OCI-LY3 (cell line): Measurements from ENCODE around the gene RNF13.
A peak's percentile ranks its signal among the peaks of the same experiment; 100 is the strongest.
"Not testable (repeated sequence)": the region's sequence is repeated elsewhere in the genome, so short reads cannot be mapped to it uniquely, and the experiment has no call there.

Source experiments
- H2AFZ ChIP-seq: fragments of 200-600, 300-600 bp; shearing (Covaris generic); 2 replicates; pipeline ENCODE4 v1.6.0; 2014; ENCODE audit warnings: antibody characterized with exemption, low read depth, low read length
- H3K27ac ChIP-seq: fragments of 200-600, 300-600 bp; sonication (generic); 2 replicates; pipeline ENCODE4 v1.5.1; 2014; ENCODE audit warnings: mild to moderate bottlenecking, low read length, moderate library complexity, mixed read lengths
- H3K27me3 ChIP-seq: fragments of 200-600, 300-600 bp; sonication (generic); 2 replicates; pipeline ENCODE4 v1.6.1; 2014; ENCODE audit warnings: low read depth, low read length, mixed read lengths
- H3K36me3 ChIP-seq: fragments of 200-600, 300-600 bp; sonication (generic); replicated peaks from 2 replicates; pipeline ENCODE3; 2014; ENCODE audit warnings: low read depth, low read length, mixed read lengths
- H3K4me1 ChIP-seq: fragments of 300-600, 200-600 bp; sonication (generic); 2 replicates; pipeline ENCODE4 v1.6.1; 2014; ENCODE audit warnings: low read length, mixed read lengths
- H3K4me2 ChIP-seq: fragments of 200-600, 300-600 bp; sonication (generic); 2 replicates; pipeline ENCODE4 v1.6.1; 2014; ENCODE audit warnings: low read length, mixed read lengths
- H3K4me3 ChIP-seq: fragments of 300-600, 200-600 bp; sonication (generic); 2 replicates; pipeline ENCODE4 v1.5.1; 2014; ENCODE audit warnings: antibody characterized with exemption, mild to moderate bottlenecking, low read length, moderate library complexity
- H3K79me2 ChIP-seq: fragments of 300-600, 200-600 bp; shearing (Covaris generic); 2 replicates; pipeline ENCODE4 v1.6.1; 2014; ENCODE audit warnings: mild to moderate bottlenecking, low read length, mixed read lengths
- H3K9ac ChIP-seq: fragments of 300-600, 200-600 bp; shearing (Covaris generic); 2 replicates; pipeline ENCODE4 v1.6.0; 2014; ENCODE audit warnings: mild to moderate bottlenecking, low read length, moderate library complexity
- H3K9me3 ChIP-seq: fragments of 200-600, 300-600 bp; shearing (Covaris generic); 2 replicates; pipeline ENCODE4 v1.6.1; 2014; ENCODE audit warnings: low read length, mixed read lengths; ENCODE audit not compliant: insufficient read depth
- H4K20me1 ChIP-seq: fragments of 200-600, 300-600 bp; sonication (generic); 2 replicates; pipeline ENCODE4 v1.6.1; 2016; ENCODE audit warnings: low read length, mixed read lengths; ENCODE audit not compliant: insufficient read depth
- CTCF ChIP-seq: fragments of 200-600, 300-600 bp; sonication (generic); IDR thresholded peaks from 2 replicates; pipeline ENCODE4 v1.5.1; 2014; ENCODE audit warnings: antibody characterized with exemption, low read length, low read depth
- EZH2phosphoT487 ChIP-seq: fragments of 200-600 bp; shearing (Covaris generic); IDR thresholded peaks from 2 replicates; pipeline ENCODE4 v1.6.1; 2018; ENCODE audit warnings: antibody characterized with exemption, mixed run types, low read depth

RNF13 gene

GRCh38 chr3:149977386-149977785, 164.4 kb downstream of the RNF13 start:
- no peak overlapping the region for H2AFZ ChIP-seq
- no peak overlapping the region for H3K4me3 ChIP-seq
- no peak for TF ChIP-seq EZH2phosphoT487
- no peak for TF ChIP-seq CTCF
- H3K36me3 ChIP-seq: no peaks in the 10 kb centered on the region
- no peaks in the 10 kb centered on the region for H3K9me3 ChIP-seq
- H3K27me3 ChIP-seq: 0 out of 2 replicates have a peak, but pooled peaks cover under 1% of the 10 kb centered on the region
- no peak overlapping the region for H3K27ac ChIP-seq
- H3K9ac ChIP-seq: no peak overlapping the region
- H4K20me1 ChIP-seq: no peaks in the 10 kb centered on the region
- H3K79me2 ChIP-seq: no peaks in the 10 kb centered on the region
- H3K4me2 ChIP-seq: no peak overlapping the region
- peaks cover 5% of the 10 kb centered on the region; the same call in 1 of the 2 replicates for H3K4me1 ChIP-seq

- not testable (repeated sequence) for H4K20me1 ChIP-seq, H2AFZ ChIP-seq, H3K36me3 ChIP-seq, H3K4me1 ChIP-seq, H3K79me2 ChIP-seq, H3K27me3 ChIP-seq, H3K9ac ChIP-seq, H3K4me3 ChIP-seq, H3K9me3 ChIP-seq, H3K27ac ChIP-seq, H3K4me2 ChIP-seq
These were observed 169.0 kb downstream of the RNF13 start for GRCh38 chr3:149981979-149982378.

GRCh38 chr3:149983053-149983452, 170.0 kb downstream of the RNF13 start:
- H3K27ac ChIP-seq, H3K4me1 ChIP-seq, H3K4me2 ChIP-seq, H4K20me1 ChIP-seq, H2AFZ ChIP-seq, H3K27me3 ChIP-seq, H3K36me3 ChIP-seq, H3K9me3 ChIP-seq, H3K79me2 ChIP-seq, H3K4me3 ChIP-seq, H3K9ac ChIP-seq: not testable (repeated sequence)

GRCh38 chr3:149983628-149984027, 170.6 kb downstream of the RNF13 start:
- 0 out of 2 replicates have a peak overlapping the region, but pooled peaks have one; percentile 18 for H2AFZ ChIP-seq
- H3K9ac ChIP-seq: no peak overlapping the region
- H3K36me3 ChIP-seq: no peaks in the 10 kb centered on the region
- H3K4me3 ChIP-seq: no peak overlapping the region
- H4K20me1 ChIP-seq: no peaks in the 10 kb centered on the region
- no peak overlapping the region for H3K27ac ChIP-seq
- no peaks in the 10 kb centered on the region for H3K27me3 ChIP-seq
- no peaks in the 10 kb centered on the region for H3K9me3 ChIP-seq
- H3K4me1 ChIP-seq: peaks cover 5% of the 10 kb centered on the region; the same call in 1 of the 2 replicates
- TF ChIP-seq CTCF: no peak
- no peak for TF ChIP-seq EZH2phosphoT487
- H3K4me2 ChIP-seq: no peak overlapping the region
- H3K79me2 ChIP-seq: no peaks in the 10 kb centered on the region

GRCh38 chr3:149989307-149989706, 176.3 kb downstream of the RNF13 start:
- no peak overlapping the region for H3K4me3 ChIP-seq
- H3K9ac ChIP-seq: no peak overlapping the region
- no peaks in the 10 kb centered on the region for H4K20me1 ChIP-seq
- H3K9me3 ChIP-seq: no peaks in the 10 kb centered on the region
- H3K79me2 ChIP-seq: no peaks in the 10 kb centered on the region
- H3K4me1 ChIP-seq: peaks cover 3% of the 10 kb centered on the region; the same call in 1 of the 2 replicates
- no peaks in the 10 kb centered on the region for H3K27me3 ChIP-seq
- TF ChIP-seq EZH2phosphoT487 (no peak), CTCF (no peak)
- H3K27ac ChIP-seq: no peak overlapping the region
- no peak overlapping the region for H3K4me2 ChIP-seq
- H3K36me3 ChIP-seq: no peaks in the 10 kb centered on the region
- H2AFZ ChIP-seq: no peak overlapping the region
